Testis (tissue), 3 donors: ENCODE measurements around the gene PAM16. TPM values are rescaled to one million over a fixed set of nuclear protein-coding genes. Genes with fewer than 3 reads are reported as not detected.

ENCODE experiments used
- DNase-seq: peaks from one replicate; pipeline ENCODE4 v3.0.0-alpha.2; 2019
- H3K27ac ChIP-seq, 2 donors: fragments of 200-600 bp; sonication (generic); one replicate each; pipeline ENCODE4 v1.5.1; 2019
- H3K27me3 ChIP-seq: fragments of 200-600 bp; sonication (generic); one replicate; pipeline ENCODE4 v1.5.1; 2019
- H3K36me3 ChIP-seq: fragments of 200-600 bp; sonication (generic); one replicate; pipeline ENCODE4 v1.5.1; 2017; ENCODE audit warnings: low read depth; ENCODE audit errors: missing control alignments
- H3K4me1 ChIP-seq: fragments of 200-600 bp; sonication (generic); one replicate; pipeline ENCODE4 v1.5.1; 2019
- H3K4me3 ChIP-seq, 2 donors: fragments of 200-600 bp; sonication (generic); one replicate each; pipeline ENCODE4 v1.5.1; 2017 to 2019
- H3K9me3 ChIP-seq: fragments of 200-600 bp; sonication (generic); one replicate; pipeline ENCODE4 v1.5.1; 2017
- POLR2A ChIP-seq: fragments of 450-650 bp; IDR thresholded peaks from one replicate; pipeline ENCODE4 v1.6.1; 2017; ENCODE audit warnings: antibody characterized with exemption, mild to moderate bottlenecking, moderate library complexity
- WGBS, 2 donors: methylation state at CpG; one replicate each; pipeline ENCODE4 v1.1.5; 2018; 5-methylcytosine and 5-hydroxymethylcytosine counted together
- intact Hi-C: fragments of 100-400 bp; cut with DNase I; formaldehyde crosslinking; loops from one replicate; pipeline ENCODE4 v1.15.1; 2023; ENCODE audit warnings: low total_unique reads
- polyA plus RNA-seq: library from polyadenylated mRNA; stranded (reverse); fragments of 350-450 nt; fragmentation: Illumina TruSeq; extraction: RNeasy Lipid Tissue Mini Kit (QIAGEN cat#74804); gene quantifications from one replicate; pipeline ENCODE4 v1.2.3, GENCODE V29; 2014; ENCODE audit warnings: low read depth, low replicate concordance; ENCODE audit not compliant: insufficient read depth
- total RNA-seq, 2 donors: library from RNA; depleted of rRNA; stranded (reverse); fragments of >200 nt; gene quantifications; one replicate each; pipeline ENCODE4 v1.2.3, GENCODE V29; 2016
- TF ChIP-seq, protein P1 (sequence below), 3 experiments: fragments of 450-650 bp in 2 of 3; fragments of 200-600 bp in 1 of 3; sonication (generic) in 1 of 3; IDR thresholded peaks; one replicate each; pipeline ENCODE4 v1.5.1; 2016 to 2019; ENCODE audit warnings: antibody characterized with exemption in 3 of 3, mild to moderate bottlenecking in 2 of 3, moderate library complexity in 1 of 3

PAM16 gene
- total and polyA plus RNA-seq, 3 donors from 2014 or later: 61.8 to 148 (median 126) TPM

DNA sequence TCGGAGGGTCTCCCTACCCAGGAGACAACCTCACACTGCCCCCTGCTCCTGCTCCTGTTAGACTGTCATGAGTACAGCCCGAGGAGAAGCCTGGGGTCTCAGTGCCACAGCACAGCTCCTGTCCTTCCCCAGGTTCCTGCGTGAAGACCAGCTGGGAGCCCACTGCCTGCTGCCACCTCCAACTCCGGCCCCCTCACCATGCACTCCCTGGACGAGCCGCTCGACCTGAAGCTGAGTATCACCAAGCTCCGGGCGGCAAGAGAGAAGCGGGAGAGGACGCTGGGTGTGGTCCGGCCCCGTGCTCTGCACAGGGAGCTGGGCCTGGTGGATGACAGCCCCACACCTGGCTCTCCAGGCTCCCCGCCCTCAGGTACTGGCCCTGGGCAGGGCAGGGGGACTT lies 19.0 kb downstream of the PAM16 start:
- no peak for DNase-seq
- intact Hi-C loops: no loop called here
- Histone ChIP-seq H3K9me3 (no peaks in the 10 kb centered on the region), H3K4me1 (peaks cover 20% of the 10 kb centered on the region), H3K4me3 (no peak overlapping the region), H3K27ac (no peak overlapping the region), H3K27me3 (no peaks in the 10 kb centered on the region), H3K36me3 (no peaks in the 10 kb centered on the region)
- TF ChIP-seq, protein P1, sequence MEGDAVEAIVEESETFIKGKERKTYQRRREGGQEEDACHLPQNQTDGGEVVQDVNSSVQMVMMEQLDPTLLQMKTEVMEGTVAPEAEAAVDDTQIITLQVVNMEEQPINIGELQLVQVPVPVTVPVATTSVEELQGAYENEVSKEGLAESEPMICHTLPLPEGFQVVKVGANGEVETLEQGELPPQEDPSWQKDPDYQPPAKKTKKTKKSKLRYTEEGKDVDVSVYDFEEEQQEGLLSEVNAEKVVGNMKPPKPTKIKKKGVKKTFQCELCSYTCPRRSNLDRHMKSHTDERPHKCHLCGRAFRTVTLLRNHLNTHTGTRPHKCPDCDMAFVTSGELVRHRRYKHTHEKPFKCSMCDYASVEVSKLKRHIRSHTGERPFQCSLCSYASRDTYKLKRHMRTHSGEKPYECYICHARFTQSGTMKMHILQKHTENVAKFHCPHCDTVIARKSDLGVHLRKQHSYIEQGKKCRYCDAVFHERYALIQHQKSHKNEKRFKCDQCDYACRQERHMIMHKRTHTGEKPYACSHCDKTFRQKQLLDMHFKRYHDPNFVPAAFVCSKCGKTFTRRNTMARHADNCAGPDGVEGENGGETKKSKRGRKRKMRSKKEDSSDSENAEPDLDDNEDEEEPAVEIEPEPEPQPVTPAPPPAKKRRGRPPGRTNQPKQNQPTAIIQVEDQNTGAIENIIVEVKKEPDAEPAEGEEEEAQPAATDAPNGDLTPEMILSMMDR (IDR thresholded peaks at IDR 0.05): no peak
- TF ChIP-seq POLR2A: no peak
- 83 to 94% methylated on average over 3 to 10 of the region's 14 CpGs for WGBS, 2 donors

DNA sequence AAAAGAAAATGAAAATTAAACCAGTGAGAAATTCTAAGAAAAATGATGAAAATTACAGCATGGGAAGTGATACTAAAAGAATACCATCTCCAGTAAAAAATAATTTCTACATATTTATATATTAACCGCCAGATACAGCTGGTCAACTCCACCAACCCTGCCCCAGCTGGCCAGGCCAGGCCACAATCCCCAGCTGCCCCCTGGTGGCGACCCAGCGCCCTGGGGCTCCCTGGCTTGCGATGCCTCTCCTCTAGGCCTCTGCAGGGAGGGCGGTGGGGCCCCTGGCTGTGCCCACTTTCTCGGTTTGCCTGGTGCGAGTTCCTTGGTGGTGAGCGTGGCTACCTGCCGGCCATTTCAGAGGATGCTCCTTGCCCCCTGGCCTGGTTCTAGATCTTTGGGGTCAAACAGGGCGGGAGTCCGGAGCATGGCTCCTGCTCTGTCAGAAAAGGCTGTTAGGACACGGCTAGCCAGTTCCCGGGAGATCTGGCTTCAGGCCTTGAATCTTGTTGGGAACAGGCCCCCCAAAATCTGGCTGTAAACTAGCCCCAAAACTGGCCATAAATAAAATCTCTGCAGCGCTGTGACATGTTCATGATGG lies 20.7 kb downstream of the PAM16 start:
- Histone ChIP-seq H3K27me3 (no peaks in the 10 kb centered on the region), H3K27ac (no peak overlapping the region), H3K36me3 (no peaks in the 10 kb centered on the region), H3K9me3 (no peaks in the 10 kb centered on the region), H3K4me3 (no peak overlapping the region), H3K4me1 (peaks cover 23% of the 10 kb centered on the region)
- 61 to 73% methylated on average over 8 to 14 of the region's 14 CpGs for WGBS, 2 donors
- intact Hi-C loops: no loop called here
- peak; percentile 81 for DNase-seq
- TF ChIP-seq, protein P1 (IDR thresholded peaks at IDR 0.05): peak; percentile 90 to 96 (median 92)
- no peak for TF ChIP-seq POLR2A

- WGBS, 2 donors: 34 to 52% methylated on average over 10 to 17 of the region's 17 CpGs
- Histone ChIP-seq H3K36me3 (no peaks in the 10 kb centered on the region), H3K4me1 (peaks cover 34% of the 10 kb centered on the region), H3K4me3 (no peak overlapping the region), H3K9me3 (no peaks in the 10 kb centered on the region), H3K27me3 (no peaks in the 10 kb centered on the region), H3K27ac (peak overlapping the region; percentile 71 to 82)
- no peak for DNase-seq
- TF ChIP-seq, protein P1 (IDR thresholded peaks at IDR 0.05): no peak
- no peak for TF ChIP-seq POLR2A
- intact Hi-C loops: loop anchor here (5.0 kb wide), 1 partner anchor 42 kb away; no protein-coding TSS in a partner anchor
Observed at GRCh38 chr16:4328782-4329775, 22.0 kb downstream of the PAM16 start.

GRCh38 chr16:4328046-4328781 lies 22.9 kb downstream of the PAM16 start:
- intact Hi-C loops: loop anchor here (5.0 kb wide), 1 partner anchor 41 kb away; no protein-coding TSS in a partner anchor
- WGBS, 2 donors: 1 to 5% methylated on average over 12 to 25 of the region's 30 CpGs

More at GRCh38 chr16:4328046-4328781, 22.9 kb downstream of the PAM16 start:
- H3K27ac ChIP-seq: peak overlapping the region; percentile 71 to 82
- H3K27me3 ChIP-seq: no peaks in the 10 kb centered on the region
- no peak for TF ChIP-seq POLR2A
- TF ChIP-seq, protein P1 (IDR thresholded peaks at IDR 0.05): peak; percentile 36 to 50 (median 46)
- no peaks in the 10 kb centered on the region for H3K9me3 ChIP-seq
- peak; percentile 89 for DNase-seq
- peak overlapping the region; percentile 58 to 64 for H3K4me3 ChIP-seq
- no peaks in the 10 kb centered on the region for H3K36me3 ChIP-seq
- peaks cover 42% of the 10 kb centered on the region for H3K4me1 ChIP-seq
